Measurements from ENCODE around the gene FZD10. TPM values are rescaled to one million over a fixed set of nuclear protein-coding genes. Genes with fewer than 3 reads are reported as not detected.

Gene FZD10
- total and polyA plus RNA-seq, 2 of the 13 experiments (the other 11 are each of a cell fraction or from before 2014, with no cell fraction given): not detected

GRCh38 chr12:130212384-130212989, 50.2 kb downstream of the FZD10 start (continued):
- no peak for TF ChIP-seq MYNN (CRISPR knock-in tag; IDR thresholded peaks at IDR 0.05; ENCODE audit: low read depth)

GRCh38 chr12:130213249-130213648, 51.0 kb downstream of the FZD10 start:
- no peak overlapping the region for H3K9ac ChIP-seq (ENCODE audit: insufficient read depth, low read depth, low read length)
- H3K79me2 ChIP-seq (ENCODE audit: insufficient read depth, low read length): no peaks in the 10 kb centered on the region
- intact Hi-C loops (cut with micrococcal nuclease; ENCODE audit: unreplicated experiment): no loop called here
- POLR2A ChIA-PET: no interaction called here
- 4% methylated on average over 4 of the region's 4 CpGs for WGBS (ENCODE audit: low lambda C conversion rate)
- H4K20me1 ChIP-seq (ENCODE audit: insufficient read depth, low read length): no peaks in the 10 kb centered on the region
- H3K4me3 ChIP-seq (replicated peaks in 1 of 3; ENCODE audit: insufficient read depth in 1 of 3, low read depth in 2 of 3, low read length in 3 of 3): no peak overlapping the region
- in situ Hi-C loops (cut with HindIII; ENCODE audit: extremely low pct_ligation_motif_present, low pct_unique_long_range_greater_than_20kb): no loop called here
- no peak for TF ChIP-seq SKIL (CRISPR knock-in tag; IDR thresholded peaks at IDR 0.05; ENCODE audit: borderline replicate concordance)
- no peak for TF ChIP-seq ZNF24 (IDR thresholded peaks at IDR 0.05)
- no peak for TF ChIP-seq NFE2 (CRISPR knock-in tag; IDR thresholded peaks at IDR 0.05)
- no peak for TF ChIP-seq MATR3 (CRISPR knock-in tag; IDR thresholded peaks at IDR 0.05)
- no peak for TF ChIP-seq HOXA9 (CRISPR knock-in tag; IDR thresholded peaks at IDR 0.05; ENCODE audit: borderline replicate concordance)
- no peak overlapping the region for H2AFZ ChIP-seq (ENCODE audit: low read length)
- no peaks in the 10 kb centered on the region for H3K9me3 ChIP-seq (ENCODE audit: low read length)
- H3K27me3 ChIP-seq (ENCODE audit: control insufficient read depth in 1 of 2, insufficient read depth in 2 of 2, low read length in 2 of 2): peaks cover 0 to 26% of the 10 kb centered on the region in 2 experiments; a peak in 2 of 5 replicates
- no peak overlapping the region for H3K4me2 ChIP-seq (ENCODE audit: low read depth, low read length)
- no peak for DNase-seq (ENCODE audit: low spot score)
- H3K4me1 ChIP-seq (ENCODE audit: insufficient read depth, low read length): no peaks in the 10 kb centered on the region
- no peak for ATAC-seq
- no TSS peak for BruUV-seq (replicated peaks)
- FAIRE-seq: no peak
- CTCF ChIA-PET (ENCODE audit: low intra/inter-chr PET ratio, low total read pairs): no interaction called here
- no peak overlapping the region for H3K27ac ChIP-seq (ENCODE audit: extremely low read length, insufficient read depth, low read length)
- H3K36me3 ChIP-seq (replicated peaks in 1 of 2; ENCODE audit: control insufficient read depth in 1 of 2, insufficient read depth in 2 of 2, low read length in 2 of 2): no peaks in the 10 kb centered on the region

Measured in HepG2 (cell line).